Neural progenitor cell (in vitro differentiated cells): ENCODE data around the gene GPATCH4.

Source experiments
- CTCF ChIP-seq: fragments of 200-600 bp; sonication (generic); IDR thresholded peaks from 2 replicates; pipeline ENCODE4 v1.5.1; 2017; ENCODE audit warnings: antibody characterized with exemption, mild to moderate bottlenecking
- EZH2phosphoT487 ChIP-seq: fragments of 200-600 bp; sonication (generic); IDR thresholded peaks from 2 replicates; pipeline ENCODE4 v1.6.1; 2017; ENCODE audit warnings: antibody characterized with exemption

DNA sequence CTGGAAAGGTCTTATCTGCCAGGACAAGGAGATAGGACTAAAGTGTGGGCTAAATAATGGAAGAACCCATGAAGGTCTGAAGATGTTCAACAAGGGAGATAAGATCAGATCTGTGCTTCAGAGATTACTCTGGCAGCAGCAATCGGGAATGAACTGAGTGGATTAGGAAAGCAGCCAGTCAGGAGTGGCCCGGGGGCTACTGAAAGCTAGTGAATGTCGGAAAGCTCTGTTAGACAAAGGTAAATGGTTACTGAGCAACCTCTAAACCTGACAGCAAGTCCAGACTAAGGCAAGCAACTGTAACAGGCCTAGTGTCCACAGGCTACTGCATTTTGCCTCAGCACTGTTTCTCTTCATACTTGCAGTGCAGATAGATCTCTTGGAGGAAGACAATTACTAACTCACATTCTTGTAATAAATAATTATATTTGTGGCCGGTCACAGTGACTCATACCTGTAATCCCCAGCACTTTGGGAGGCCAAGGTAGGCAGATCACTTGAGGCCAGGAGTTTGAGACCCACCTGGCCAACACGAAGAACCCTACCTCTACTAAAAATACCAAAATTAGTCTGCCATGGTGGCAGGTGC is 41.4 kb downstream of the GPATCH4 start:
- TF ChIP-seq CTCF (no peak), EZH2phosphoT487 (no peak)
